GM12864 (cell line): ENCODE measurements around the gene DRGX.

Experiments used
- DNase-seq: peaks from one replicate; pipeline ENCODE4 v3.0.0-alpha.2; 2011; ENCODE audit warnings: low read depth
- H3K4me3 ChIP-seq: 2 replicates; pipeline ENCODE4 v1.5.1; 2011; ENCODE audit warnings: mild to moderate bottlenecking, low read depth, low read length, control low read depth
- CTCF ChIP-seq: IDR thresholded peaks from 2 replicates; pipeline ENCODE4 v1.5.1; 2011; ENCODE audit warnings: low read depth, mild to moderate bottlenecking, moderate library complexity, low read length, control low read depth, inconsistent platforms; ENCODE audit errors: missing control alignments

Gene DRGX

GRCh38 chr10:49417311-49418052 is 21.6 kb upstream of the DRGX start:
- H3K4me3 ChIP-seq: no peak overlapping the region
- TF ChIP-seq CTCF: no peak
- DNase-seq: no peak

GRCh38 chr10:49415846-49416245 is 20.0 kb upstream of the DRGX start:
- no peak for DNase-seq
- no peak for TF ChIP-seq CTCF
- no peak overlapping the region for H3K4me3 ChIP-seq

GRCh38 chr10:49415109-49415508 is 19.2 kb upstream of the DRGX start:
- H3K4me3 ChIP-seq: no peak overlapping the region
- no peak for TF ChIP-seq CTCF
- DNase-seq: no peak

- no peak for TF ChIP-seq CTCF
- no peak overlapping the region for H3K4me3 ChIP-seq
- no peak for DNase-seq
Measured at GRCh38 chr10:49414496-49414895, 18.6 kb upstream of the DRGX start.

- no peak for DNase-seq
- no peak overlapping the region for H3K4me3 ChIP-seq
- no peak for TF ChIP-seq CTCF
Measured at GRCh38 chr10:49412571-49412970, 16.7 kb upstream of the DRGX start.

GRCh38 chr10:49410365-49411074 is 14.6 kb upstream of the DRGX start:
- no peak overlapping the region for H3K4me3 ChIP-seq
- no peak for TF ChIP-seq CTCF
- no peak for DNase-seq
